ENCODE data around the gene TMEM132C. TPM values are rescaled to one million over a fixed set of nuclear protein-coding genes. Genes with fewer than 3 reads are reported as not detected.

The TMEM132C gene
- total RNA-seq, 2 experiments from 2014 or later: not detected

DNA sequence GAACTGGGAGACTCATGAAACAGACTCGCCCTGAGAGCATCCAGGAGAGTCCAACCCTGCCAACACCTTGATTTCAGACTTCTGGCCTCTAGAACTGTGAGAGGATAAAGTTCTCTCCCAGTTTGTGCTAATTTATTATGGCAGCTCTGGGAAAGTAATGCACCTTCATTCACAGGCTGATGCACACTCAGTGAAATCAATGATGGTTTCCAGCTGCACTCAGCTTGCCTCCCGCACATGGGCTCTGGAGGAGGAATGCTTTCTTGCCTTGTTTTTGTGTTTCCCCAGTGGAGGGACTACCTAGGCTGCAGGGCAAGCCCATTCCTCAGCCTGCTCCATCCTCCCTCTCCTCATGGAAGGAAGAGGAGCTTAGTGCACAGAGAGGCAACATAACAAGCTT is 45.7 kb downstream of the TMEM132C start:
- H3K4me1 ChIP-seq (ENCODE audit: insufficient read depth, low read length, poor library complexity, severe bottlenecking): no peaks in the 10 kb centered on the region
- H2AFZ ChIP-seq (ENCODE audit: low read length): no peak overlapping the region
- H3K9me3 ChIP-seq (ENCODE audit: low read length): no peaks in the 10 kb centered on the region
- no peak for DNase-seq (ENCODE audit: low spot score)
- H3K27ac ChIP-seq (ENCODE audit: low read depth, low read length, poor library complexity, severe bottlenecking): no peak overlapping the region
- H3K36me3 ChIP-seq (ENCODE audit: insufficient read depth, low read length): no peaks in the 10 kb centered on the region
- TF ChIP-seq, protein P1, sequence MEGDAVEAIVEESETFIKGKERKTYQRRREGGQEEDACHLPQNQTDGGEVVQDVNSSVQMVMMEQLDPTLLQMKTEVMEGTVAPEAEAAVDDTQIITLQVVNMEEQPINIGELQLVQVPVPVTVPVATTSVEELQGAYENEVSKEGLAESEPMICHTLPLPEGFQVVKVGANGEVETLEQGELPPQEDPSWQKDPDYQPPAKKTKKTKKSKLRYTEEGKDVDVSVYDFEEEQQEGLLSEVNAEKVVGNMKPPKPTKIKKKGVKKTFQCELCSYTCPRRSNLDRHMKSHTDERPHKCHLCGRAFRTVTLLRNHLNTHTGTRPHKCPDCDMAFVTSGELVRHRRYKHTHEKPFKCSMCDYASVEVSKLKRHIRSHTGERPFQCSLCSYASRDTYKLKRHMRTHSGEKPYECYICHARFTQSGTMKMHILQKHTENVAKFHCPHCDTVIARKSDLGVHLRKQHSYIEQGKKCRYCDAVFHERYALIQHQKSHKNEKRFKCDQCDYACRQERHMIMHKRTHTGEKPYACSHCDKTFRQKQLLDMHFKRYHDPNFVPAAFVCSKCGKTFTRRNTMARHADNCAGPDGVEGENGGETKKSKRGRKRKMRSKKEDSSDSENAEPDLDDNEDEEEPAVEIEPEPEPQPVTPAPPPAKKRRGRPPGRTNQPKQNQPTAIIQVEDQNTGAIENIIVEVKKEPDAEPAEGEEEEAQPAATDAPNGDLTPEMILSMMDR (conservative IDR thresholded peaks at IDR 0.05; ENCODE audit: low read length): no peak
- no peak for TF ChIP-seq EZH2phosphoT487 (IDR thresholded peaks at IDR 0.05; ENCODE audit: borderline replicate concordance, low read depth, low read length)
- BruUV-seq (replicated peaks): no TSS peak
- no peak overlapping the region for H3K4me2 ChIP-seq (ENCODE audit: low read length)
- POLR2A ChIA-PET: no interaction called here
- H3K4me3 ChIP-seq (ENCODE audit: low read depth, low read length, poor library complexity, severe bottlenecking): no peak overlapping the region
- no peaks in the 10 kb centered on the region for H3K9me2 ChIP-seq (ENCODE audit: insufficient read depth, low read length)
- intact Hi-C loops (cut with micrococcal nuclease; ENCODE audit: unreplicated experiment): no loop called here
- CTCF ChIA-PET (ENCODE audit: unreplicated experiment): no interaction called here
- H4K20me1 ChIP-seq (ENCODE audit: insufficient read depth, low read length): no peaks in the 10 kb centered on the region
- H3K79me2 ChIP-seq (ENCODE audit: insufficient read depth, low read depth, low read length): no peaks in the 10 kb centered on the region

DNA sequence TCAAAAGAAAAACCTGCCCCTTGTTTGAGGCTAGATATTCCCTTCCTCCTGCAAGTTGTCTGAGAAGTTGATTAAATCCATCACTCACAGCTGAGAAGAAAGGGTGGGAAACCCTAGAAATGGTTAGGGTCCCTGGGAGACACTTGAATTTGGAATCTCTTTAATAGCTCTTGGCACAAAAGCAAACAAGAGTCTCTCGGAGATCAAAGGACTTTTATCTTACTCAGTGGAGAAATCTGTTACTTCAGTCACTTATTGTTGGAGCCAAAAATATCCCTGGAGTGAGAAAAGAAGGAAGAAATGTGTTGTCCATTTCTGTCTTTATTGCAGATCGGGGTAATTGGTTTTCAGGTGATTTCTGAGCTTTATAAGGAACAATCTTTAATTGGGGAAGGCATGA is 47.0 kb downstream of the TMEM132C start:
- TF ChIP-seq, protein P1 (conservative IDR thresholded peaks at IDR 0.05; ENCODE audit: low read length): no peak
- no peak for TF ChIP-seq EZH2phosphoT487 (IDR thresholded peaks at IDR 0.05; ENCODE audit: borderline replicate concordance, low read depth, low read length)
- Histone ChIP-seq H3K36me3 (ENCODE audit: insufficient read depth, low read length) (no peaks in the 10 kb centered on the region), H3K27ac (ENCODE audit: low read depth, low read length, poor library complexity, severe bottlenecking) (no peak overlapping the region), H3K9me3 (ENCODE audit: low read length) (no peaks in the 10 kb centered on the region), H3K4me1 (ENCODE audit: insufficient read depth, low read length, poor library complexity, severe bottlenecking) (no peaks in the 10 kb centered on the region), H4K20me1 (ENCODE audit: insufficient read depth, low read length) (no peaks in the 10 kb centered on the region), H3K4me2 (ENCODE audit: low read length) (no peak overlapping the region), H3K9me2 (ENCODE audit: insufficient read depth, low read length) (no peaks in the 10 kb centered on the region), H3K79me2 (ENCODE audit: insufficient read depth, low read depth, low read length) (no peaks in the 10 kb centered on the region), H2AFZ (ENCODE audit: low read length) (no peak overlapping the region), H3K4me3 (ENCODE audit: low read depth, low read length, poor library complexity, severe bottlenecking) (no peak overlapping the region)
- BruUV-seq (replicated peaks): no TSS peak
- POLR2A ChIA-PET: no interaction called here
- CTCF ChIA-PET (ENCODE audit: unreplicated experiment): no interaction called here
- intact Hi-C loops (cut with micrococcal nuclease; ENCODE audit: unreplicated experiment): no loop called here
- no peak for DNase-seq (ENCODE audit: low spot score)

DNA sequence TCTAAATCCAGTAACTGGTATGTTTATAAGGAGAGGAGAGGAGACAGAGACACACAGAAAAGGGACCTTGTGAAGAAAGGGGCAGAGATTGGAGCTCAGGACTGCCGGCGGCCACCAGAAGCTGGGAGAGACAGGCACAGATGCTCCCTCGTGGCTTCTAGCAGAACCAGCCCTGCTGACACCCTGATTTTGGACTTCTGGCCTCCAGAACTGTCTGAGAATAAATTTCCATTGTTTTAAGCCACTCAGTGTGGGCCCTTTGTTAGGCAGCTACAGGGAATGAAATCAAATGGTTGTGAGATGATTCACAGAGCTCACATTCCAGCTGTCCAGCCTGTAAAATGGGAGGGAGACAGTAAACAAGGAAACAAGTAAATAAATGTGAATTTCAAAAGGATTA is 47.6 kb downstream of the TMEM132C start:
- CTCF ChIA-PET (ENCODE audit: unreplicated experiment): no interaction called here
- POLR2A ChIA-PET: interaction anchor here (0.6 kb wide), 1 partner anchor 8 kb away, joined by 3 read pairs; no protein-coding TSS in a partner anchor

More for the DNA sequence above, 47.6 kb downstream of the TMEM132C start:
- no peaks in the 10 kb centered on the region for H3K4me1 ChIP-seq (ENCODE audit: insufficient read depth, low read length, poor library complexity, severe bottlenecking)
- no peak for DNase-seq (ENCODE audit: low spot score)
- no peak overlapping the region for H2AFZ ChIP-seq (ENCODE audit: low read length)
- BruUV-seq (replicated peaks): no TSS peak
- TF ChIP-seq EZH2phosphoT487 (IDR thresholded peaks at IDR 0.05; ENCODE audit: borderline replicate concordance, low read depth, low read length): no peak
- TF ChIP-seq, protein P1 (conservative IDR thresholded peaks at IDR 0.05; ENCODE audit: low read length): no peak
- intact Hi-C loops (cut with micrococcal nuclease; ENCODE audit: unreplicated experiment): no loop called here
- H3K4me3 ChIP-seq (ENCODE audit: low read depth, low read length, poor library complexity, severe bottlenecking): no peak overlapping the region
- no peaks in the 10 kb centered on the region for H3K36me3 ChIP-seq (ENCODE audit: insufficient read depth, low read length)
- H3K79me2 ChIP-seq (ENCODE audit: insufficient read depth, low read depth, low read length): no peaks in the 10 kb centered on the region
- no peaks in the 10 kb centered on the region for H4K20me1 ChIP-seq (ENCODE audit: insufficient read depth, low read length)
- H3K4me2 ChIP-seq (ENCODE audit: low read length): no peak overlapping the region
- no peaks in the 10 kb centered on the region for H3K9me2 ChIP-seq (ENCODE audit: insufficient read depth, low read length)
- H3K9me3 ChIP-seq (ENCODE audit: low read length): no peaks in the 10 kb centered on the region
- H3K27ac ChIP-seq (ENCODE audit: low read depth, low read length, poor library complexity, severe bottlenecking): no peak overlapping the region

Data from OCI-LY7 (cell line).